Activated CD4-positive, alpha-beta T cell treated with anti-CD3 and anti-CD28 coated beads, Interleukin-2, Interleukin-6, amounts not matched to agents 100 ng/mL and 50 ng/mL, durations not matched to agents 16 hours and 8 hours (primary cell): ENCODE measurements around the gene SND1.

Source experiments
- DNase-seq: peaks from one replicate; pipeline ENCODE4 v3.0.0-alpha.2; 2020

Gene SND1

GRCh38 chr7:127732306-127732705, 80.3 kb downstream of the SND1 start:
- no peak for DNase-seq

GRCh38 chr7:127733986-127734385, 82.0 kb downstream of the SND1 start:
- DNase-seq = no peak

- no peak for DNase-seq
Observed at GRCh38 chr7:127736511-127736910, 84.5 kb downstream of the SND1 start.

- no peak for DNase-seq
Observed at GRCh38 chr7:127738859-127739258, 86.9 kb downstream of the SND1 start.

- no peak for DNase-seq
Observed at GRCh38 chr7:127741764-127742375, 89.9 kb downstream of the SND1 start.

GRCh38 chr7:127745445-127745844, 93.5 kb downstream of the SND1 start:
- DNase-seq = peak; percentile 66

GRCh38 chr7:127751062-127751461, 99.1 kb downstream of the SND1 start:
- no peak for DNase-seq

- DNase-seq = no peak
Observed at GRCh38 chr7:127751490-127752448, 99.8 kb downstream of the SND1 start.

GRCh38 chr7:127752829-127753228, 100.8 kb downstream of the SND1 start:
- DNase-seq = no peak

GRCh38 chr7:127754457-127754856, 102.5 kb downstream of the SND1 start:
- no peak for DNase-seq

GRCh38 chr7:127755521-127755920, 103.5 kb downstream of the SND1 start:
- no peak for DNase-seq

- DNase-seq = no peak
Observed at GRCh38 chr7:127755965-127756364, 104.0 kb downstream of the SND1 start.

GRCh38 chr7:127758105-127758504, 106.1 kb downstream of the SND1 start:
- no peak for DNase-seq

- DNase-seq = no peak
Observed at GRCh38 chr7:127758845-127759244, 106.9 kb downstream of the SND1 start.

- DNase-seq = no peak
Observed at GRCh38 chr7:127759945-127760421, 108.0 kb downstream of the SND1 start.

GRCh38 chr7:127760436-127761031, 108.5 kb downstream of the SND1 start:
- DNase-seq = no peak

- DNase-seq = no peak
Observed at GRCh38 chr7:127761196-127761595, 109.2 kb downstream of the SND1 start.

GRCh38 chr7:127764681-127765080, 112.7 kb downstream of the SND1 start:
- no peak for DNase-seq

GRCh38 chr7:127765150-127765549, 113.2 kb downstream of the SND1 start:
- DNase-seq = no peak

- DNase-seq = no peak
Observed at GRCh38 chr7:127766831-127767459, 115.0 kb downstream of the SND1 start.

GRCh38 chr7:127768241-127768640, 116.2 kb downstream of the SND1 start:
- DNase-seq = no peak

GRCh38 chr7:127769137-127769536, 117.1 kb downstream of the SND1 start:
- DNase-seq = no peak

GRCh38 chr7:127769696-127770400, 117.9 kb downstream of the SND1 start:
- DNase-seq = no peak
